Measurements from ENCODE around the gene SDCCAG8. TPM values are rescaled to one million over a fixed set of nuclear protein-coding genes. Genes with fewer than 3 reads are reported as not detected.

Gene SDCCAG8
- total and polyA plus RNA-seq, 2 experiments from 2014 or later: 28.3 to 39.3 TPM

DNA sequence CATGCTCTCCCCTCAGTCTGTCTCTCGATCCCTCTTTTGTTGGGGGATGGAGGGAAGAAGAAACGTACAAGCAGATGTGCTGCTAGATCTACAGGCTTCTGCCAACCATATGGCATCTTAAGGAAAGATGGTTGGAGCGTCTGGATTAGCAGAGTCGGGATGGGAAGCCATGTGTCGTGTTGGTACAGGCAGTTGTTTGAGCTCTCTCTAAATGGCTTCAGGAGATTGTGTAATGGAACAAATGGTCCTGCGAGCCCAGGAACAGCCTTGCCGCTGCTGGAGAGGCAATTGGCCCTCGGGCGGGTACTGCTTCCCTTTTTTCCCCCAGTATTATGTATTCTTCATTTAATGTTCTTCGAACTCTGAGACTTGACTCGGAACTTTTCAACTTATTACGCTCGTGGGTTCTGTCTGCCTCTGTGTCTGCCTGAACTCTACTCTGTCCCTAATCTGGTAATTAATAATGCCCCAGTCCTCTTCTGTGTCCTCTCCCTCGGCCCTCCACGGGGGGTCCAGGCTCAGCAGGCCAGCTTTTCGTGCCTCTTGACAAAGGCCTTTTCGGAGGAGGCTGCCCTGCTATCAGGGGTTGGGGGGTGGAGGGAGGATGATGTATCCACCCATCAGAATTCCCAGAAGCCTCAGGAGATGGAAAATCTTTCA lies 215.3 kb downstream of the SDCCAG8 start:
- Histone ChIP-seq H3K4me1 (ENCODE audit: insufficient read depth) (no peaks in the 10 kb centered on the region), H4K20me1 (ENCODE audit: insufficient read depth, poor library complexity, severe bottlenecking) (no peaks in the 10 kb centered on the region), H2AFZ (no peak overlapping the region), H3K79me2 (no peaks in the 10 kb centered on the region), H3K36me3 (replicated peaks; ENCODE audit: insufficient read depth, low read depth) (no peaks in the 10 kb centered on the region), H3K9me3 (ENCODE audit: low read depth) (no peaks in the 10 kb centered on the region), H3K4me3 (no peak overlapping the region), H3K27me3 (no peaks in the 10 kb centered on the region), H3K4me2 (no peak overlapping the region), H3K27ac (no peak overlapping the region), H3K9me2 (replicated peaks; ENCODE audit: insufficient read depth) (no peaks in the 10 kb centered on the region)
- DNase-seq (ENCODE audit: low spot score): no peak
- TF ChIP-seq EZH2 (IDR thresholded peaks at IDR 0.05; ENCODE audit: borderline replicate concordance): no peak
- TF ChIP-seq, protein P1, sequence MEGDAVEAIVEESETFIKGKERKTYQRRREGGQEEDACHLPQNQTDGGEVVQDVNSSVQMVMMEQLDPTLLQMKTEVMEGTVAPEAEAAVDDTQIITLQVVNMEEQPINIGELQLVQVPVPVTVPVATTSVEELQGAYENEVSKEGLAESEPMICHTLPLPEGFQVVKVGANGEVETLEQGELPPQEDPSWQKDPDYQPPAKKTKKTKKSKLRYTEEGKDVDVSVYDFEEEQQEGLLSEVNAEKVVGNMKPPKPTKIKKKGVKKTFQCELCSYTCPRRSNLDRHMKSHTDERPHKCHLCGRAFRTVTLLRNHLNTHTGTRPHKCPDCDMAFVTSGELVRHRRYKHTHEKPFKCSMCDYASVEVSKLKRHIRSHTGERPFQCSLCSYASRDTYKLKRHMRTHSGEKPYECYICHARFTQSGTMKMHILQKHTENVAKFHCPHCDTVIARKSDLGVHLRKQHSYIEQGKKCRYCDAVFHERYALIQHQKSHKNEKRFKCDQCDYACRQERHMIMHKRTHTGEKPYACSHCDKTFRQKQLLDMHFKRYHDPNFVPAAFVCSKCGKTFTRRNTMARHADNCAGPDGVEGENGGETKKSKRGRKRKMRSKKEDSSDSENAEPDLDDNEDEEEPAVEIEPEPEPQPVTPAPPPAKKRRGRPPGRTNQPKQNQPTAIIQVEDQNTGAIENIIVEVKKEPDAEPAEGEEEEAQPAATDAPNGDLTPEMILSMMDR (IDR thresholded peaks at IDR 0.05; ENCODE audit: poor library complexity): no peak
- no peak for TF ChIP-seq EZH2phosphoT487 (IDR thresholded peaks at IDR 0.05; ENCODE audit: low read depth, severe bottlenecking, unreplicated experiment)
- 82% methylated on average over 17 of the region's 17 CpGs for WGBS (ENCODE audit: low lambda C conversion rate, missing lambda C conversion rate)

DNA sequence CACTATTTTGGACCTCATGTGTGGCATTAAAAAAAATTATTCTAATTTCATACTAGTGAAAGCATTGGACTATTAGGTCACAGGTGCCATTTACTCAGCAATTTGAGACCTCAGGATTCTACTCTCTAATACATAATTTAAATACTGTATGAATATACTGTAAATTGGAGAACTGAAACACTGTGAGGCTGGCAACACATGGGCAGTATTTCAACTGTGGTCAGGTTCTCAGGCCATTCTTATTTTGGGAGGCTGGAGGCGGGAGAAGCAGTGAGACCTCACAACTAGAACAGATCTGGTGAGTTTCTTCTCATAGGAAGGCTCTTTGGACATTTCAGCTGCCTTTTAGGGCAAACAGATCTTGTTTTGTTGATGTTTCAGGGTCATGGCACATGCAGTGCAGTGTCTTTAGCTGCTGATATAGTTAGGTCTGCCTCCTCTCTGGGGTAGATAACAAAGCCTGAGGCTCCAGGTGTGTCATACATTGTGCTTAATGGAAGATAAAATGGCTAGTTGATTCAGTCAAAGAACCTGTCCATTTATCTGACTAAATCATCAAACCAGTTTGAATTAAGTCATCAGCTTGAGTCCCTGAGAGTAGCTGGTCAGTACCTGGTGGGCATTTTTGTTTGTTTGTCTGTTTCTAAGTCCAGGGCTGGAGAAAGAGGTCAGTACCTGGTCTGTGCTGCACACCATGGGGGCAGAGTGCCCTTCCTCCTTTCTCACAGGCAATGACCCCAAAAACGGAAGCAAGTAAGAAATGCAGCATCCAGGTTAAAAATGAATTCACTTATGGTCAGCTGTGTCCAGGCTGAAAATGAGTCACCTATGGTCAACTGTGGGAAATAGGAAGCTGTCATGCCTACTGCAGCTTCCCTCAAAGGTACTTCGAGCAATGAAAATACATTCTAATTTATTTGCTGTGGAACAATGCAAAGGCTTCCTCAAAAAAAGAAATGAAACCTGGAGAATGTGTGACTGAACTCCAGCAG lies 216.2 kb downstream of the SDCCAG8 start:
- H3K79me2 ChIP-seq: no peaks in the 10 kb centered on the region
- H4K20me1 ChIP-seq (ENCODE audit: insufficient read depth, poor library complexity, severe bottlenecking): no peaks in the 10 kb centered on the region
- H2AFZ ChIP-seq: no peak overlapping the region
- H3K27ac ChIP-seq: no peak overlapping the region
- no peaks in the 10 kb centered on the region for H3K9me3 ChIP-seq (ENCODE audit: low read depth)
- no peaks in the 10 kb centered on the region for H3K9me2 ChIP-seq (replicated peaks; ENCODE audit: insufficient read depth)
- DNase-seq (ENCODE audit: low spot score): no peak
- 91% methylated on average over 3 of the region's 3 CpGs for WGBS (ENCODE audit: low lambda C conversion rate, missing lambda C conversion rate)
- no peak for TF ChIP-seq EZH2phosphoT487 (IDR thresholded peaks at IDR 0.05; ENCODE audit: low read depth, severe bottlenecking, unreplicated experiment)
- H3K4me2 ChIP-seq: no peak overlapping the region
- H3K27me3 ChIP-seq: no peaks in the 10 kb centered on the region
- no peak overlapping the region for H3K4me3 ChIP-seq
- H3K36me3 ChIP-seq (replicated peaks; ENCODE audit: insufficient read depth, low read depth): no peaks in the 10 kb centered on the region
- no peaks in the 10 kb centered on the region for H3K4me1 ChIP-seq (ENCODE audit: insufficient read depth)

DNA sequence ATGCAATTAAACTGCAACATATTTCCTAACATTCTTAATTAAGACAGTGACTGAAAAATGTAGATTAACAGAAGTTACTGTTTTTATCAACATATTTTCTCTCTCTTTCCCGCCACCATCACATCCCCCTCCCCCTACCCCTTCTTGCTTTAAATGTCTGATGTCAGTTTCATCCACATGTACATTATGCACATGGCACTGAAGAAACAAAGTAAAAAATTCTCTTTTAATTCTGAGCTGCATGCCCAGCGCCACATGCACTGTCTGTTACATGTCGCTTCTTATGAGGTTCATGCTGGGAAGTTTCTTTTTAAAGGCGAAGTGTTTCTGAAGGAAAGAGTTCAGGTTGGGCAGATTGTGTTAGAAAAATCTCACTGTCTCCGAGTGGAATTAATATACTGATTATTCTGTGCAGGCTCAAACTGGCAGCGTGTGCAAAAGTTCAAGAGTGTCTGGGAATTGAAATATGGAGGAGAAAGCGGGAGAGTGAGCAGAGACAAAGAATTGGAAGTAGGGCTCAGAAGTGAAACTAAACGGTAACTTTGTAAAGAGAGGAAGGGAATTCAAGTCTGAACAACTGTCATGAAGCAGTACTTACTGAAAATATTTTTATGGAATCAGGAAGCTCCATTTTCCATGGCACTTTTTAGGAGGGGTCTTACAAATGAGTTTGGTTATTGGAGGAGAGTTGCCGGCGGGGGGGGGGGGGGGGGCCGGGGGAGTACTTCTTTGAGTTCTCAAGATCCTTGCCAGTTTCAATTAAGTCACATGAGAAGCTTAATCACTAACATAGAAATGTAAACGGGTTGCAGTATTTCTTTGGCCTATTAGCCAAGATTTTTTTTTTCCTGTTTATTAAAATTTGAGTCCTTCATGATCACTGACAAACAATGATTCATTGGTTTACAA lies 217.6 kb downstream of the SDCCAG8 start:
- peak overlapping the region; percentile 68 for H3K4me2 ChIP-seq
- 65% methylated on average over 12 of the region's 12 CpGs for WGBS (ENCODE audit: low lambda C conversion rate, missing lambda C conversion rate)

More for the DNA sequence above, 217.6 kb downstream of the SDCCAG8 start:
- H3K4me1 ChIP-seq (ENCODE audit: insufficient read depth): no peaks in the 10 kb centered on the region
- no peaks in the 10 kb centered on the region for H3K36me3 ChIP-seq (replicated peaks; ENCODE audit: insufficient read depth, low read depth)
- no peaks in the 10 kb centered on the region for H3K79me2 ChIP-seq
- H3K4me3 ChIP-seq: no peak overlapping the region
- no peaks in the 10 kb centered on the region for H3K9me2 ChIP-seq (replicated peaks; ENCODE audit: insufficient read depth)
- peak overlapping the region; percentile 36 for H3K27ac ChIP-seq
- no peak for DNase-seq (ENCODE audit: low spot score)
- H3K9me3 ChIP-seq (ENCODE audit: low read depth): no peaks in the 10 kb centered on the region
- H2AFZ ChIP-seq: peak overlapping the region; percentile 13
- TF ChIP-seq, protein P1 (IDR thresholded peaks at IDR 0.05; ENCODE audit: poor library complexity): no peak
- TF ChIP-seq EZH2phosphoT487 (IDR thresholded peaks at IDR 0.05; ENCODE audit: low read depth, severe bottlenecking, unreplicated experiment) (no peak), EZH2 (IDR thresholded peaks at IDR 0.05; ENCODE audit: borderline replicate concordance) (no peak)
- H3K27me3 ChIP-seq: no peaks in the 10 kb centered on the region
- H4K20me1 ChIP-seq (ENCODE audit: insufficient read depth, poor library complexity, severe bottlenecking): no peaks in the 10 kb centered on the region
